GM19463 (cell line): ENCODE measurements around the gene CCNB1IP1.
"Not testable (repeated sequence)": the region's sequence is repeated elsewhere in the genome, so short reads cannot be mapped to it uniquely, and the experiment has no call there.

Experiments
- ATAC-seq: cut with Tn5 transposase; IDR thresholded peaks from one replicate; pipeline ENCODE4 v1.9.1; 2021; ENCODE audit warnings: mild to moderate bottlenecking, moderate library complexity; ENCODE audit not compliant: unreplicated experiment

CCNB1IP1 gene, protein sequence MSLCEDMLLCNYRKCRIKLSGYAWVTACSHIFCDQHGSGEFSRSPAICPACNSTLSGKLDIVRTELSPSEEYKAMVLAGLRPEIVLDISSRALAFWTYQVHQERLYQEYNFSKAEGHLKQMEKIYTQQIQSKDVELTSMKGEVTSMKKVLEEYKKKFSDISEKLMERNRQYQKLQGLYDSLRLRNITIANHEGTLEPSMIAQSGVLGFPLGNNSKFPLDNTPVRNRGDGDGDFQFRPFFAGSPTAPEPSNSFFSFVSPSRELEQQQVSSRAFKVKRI

DNA sequence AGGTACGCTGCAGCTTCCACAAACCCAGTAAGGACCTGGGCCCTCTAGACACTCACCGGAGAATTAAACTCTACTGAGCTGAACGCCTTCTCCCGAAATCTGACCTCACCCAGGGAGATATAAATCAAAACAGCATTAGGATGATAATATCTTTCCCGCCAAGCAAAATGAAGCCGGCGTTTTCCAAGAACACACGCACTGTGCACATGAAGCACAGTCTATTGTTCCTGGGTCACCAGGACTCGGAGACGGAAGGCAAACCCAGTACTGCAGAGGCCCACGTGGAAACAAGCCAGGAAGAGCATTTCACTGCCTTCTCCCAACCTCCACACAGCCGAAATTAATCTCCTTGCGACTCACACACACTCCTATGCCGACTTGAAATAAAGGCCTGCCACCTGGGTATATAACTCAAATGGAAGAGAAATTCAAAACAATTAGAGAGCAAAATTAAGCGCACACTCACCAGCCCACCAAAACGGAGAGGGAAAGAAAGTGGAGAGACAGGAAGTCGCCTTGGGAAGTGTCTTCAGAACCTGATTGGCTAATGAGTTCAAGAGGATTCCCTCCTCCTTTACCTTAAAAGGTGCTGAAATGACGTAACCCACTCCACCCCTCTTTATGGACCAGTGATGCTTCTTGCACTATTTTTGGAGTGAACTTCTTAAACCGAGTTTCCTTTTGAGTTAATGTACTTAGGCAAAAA lies at the start of gene CCNB1IP1:
Gene CCNB1IP1, minus strand, starts transcription at position 492 of the 706 bp plus-strand sequence. CDS start 16,756 bp downstream, outside the sequence.
- ATAC-seq: peak; percentile 97

GRCh38 chr14:20382526-20382925 lies 49.4 kb upstream of the CCNB1IP1 start:
- ATAC-seq: no peak

DNA sequence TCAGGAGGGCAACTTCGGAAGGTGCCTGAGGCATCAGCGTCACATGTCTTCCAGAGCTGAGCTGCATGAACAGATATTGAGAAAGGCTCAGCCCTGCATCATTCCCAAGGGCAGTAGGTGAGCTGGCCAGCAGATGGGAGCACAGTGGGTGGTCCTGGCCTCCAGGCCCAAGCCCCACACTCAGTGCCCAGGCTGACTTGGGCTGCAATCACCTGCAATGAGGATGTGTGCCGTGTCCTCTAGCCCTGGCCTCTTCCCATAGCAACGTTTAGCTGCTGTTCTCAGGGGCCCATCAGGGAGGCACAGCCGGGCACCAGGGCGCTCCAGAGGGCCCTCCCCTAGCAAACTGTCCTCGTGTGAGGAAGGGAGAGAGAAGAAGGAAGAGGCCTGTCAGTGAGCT lies 48.3 kb upstream of the CCNB1IP1 start:
- no peak for ATAC-seq

DNA sequence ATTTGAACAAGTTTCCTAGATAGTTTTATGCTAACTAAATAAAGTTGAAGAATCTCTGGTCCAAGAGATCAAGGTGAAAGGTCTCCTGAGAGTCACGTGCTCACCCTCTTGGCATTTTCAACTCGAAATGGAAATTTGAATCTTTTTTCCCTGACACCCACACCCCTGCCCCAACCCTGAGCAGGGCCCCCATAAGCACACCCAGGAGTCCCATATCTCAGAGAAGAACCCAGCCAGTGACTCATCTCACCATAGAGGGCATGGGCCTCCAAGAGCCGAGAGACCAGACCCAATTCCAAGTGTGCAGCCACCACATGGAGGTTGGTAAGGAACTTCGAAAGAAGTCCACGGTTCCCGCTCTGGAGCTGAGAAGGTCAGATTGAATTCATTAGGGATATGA lies 47.6 kb upstream of the CCNB1IP1 start:
- no peak for ATAC-seq

DNA sequence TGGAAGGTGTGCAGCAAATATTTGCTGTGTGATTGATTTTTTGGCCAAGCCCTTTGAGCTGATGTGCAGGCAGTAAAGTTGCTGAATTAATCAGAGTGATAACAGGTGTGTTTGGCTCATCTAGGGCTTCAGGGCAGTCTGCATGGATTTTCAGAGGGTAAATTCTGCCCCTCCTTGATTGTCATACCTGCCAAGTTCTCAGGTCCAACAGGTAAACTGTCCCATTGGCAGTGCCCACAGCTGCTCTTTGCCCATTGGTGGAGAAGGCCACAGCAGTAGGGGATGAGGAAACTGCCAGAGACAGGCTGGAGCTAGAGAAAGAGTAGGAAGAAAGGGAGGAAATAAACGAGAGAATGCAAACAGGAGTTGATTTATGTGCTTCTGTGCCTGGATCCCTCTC lies 46.7 kb upstream of the CCNB1IP1 start:
- no peak for ATAC-seq

- ATAC-seq: no peak
Measured at GRCh38 chr14:20377171-20377570, 44.1 kb upstream of the CCNB1IP1 start.

GRCh38 chr14:20376071-20376588 lies 43.1 kb upstream of the CCNB1IP1 start:
- no peak for ATAC-seq

DNA sequence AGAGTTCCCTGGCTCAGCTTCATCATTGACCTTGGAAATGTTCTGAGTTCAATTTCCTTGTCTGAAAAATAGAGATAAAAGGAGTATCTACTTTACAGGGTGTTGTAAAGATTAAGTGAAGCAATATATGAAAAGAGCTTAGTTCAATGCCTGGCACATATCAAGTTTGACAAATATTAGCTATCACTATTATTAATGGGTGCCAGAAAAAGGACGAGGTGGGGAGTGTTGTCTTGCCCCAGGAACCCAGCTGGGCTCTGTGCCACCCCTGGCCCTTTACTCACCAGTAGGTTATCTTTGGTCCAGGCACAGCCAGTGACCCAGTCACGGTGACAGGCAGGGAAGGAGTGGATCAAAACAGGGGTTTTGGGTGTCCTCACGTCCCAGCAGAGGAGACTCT lies 42.4 kb upstream of the CCNB1IP1 start:
- ATAC-seq: no peak

DNA sequence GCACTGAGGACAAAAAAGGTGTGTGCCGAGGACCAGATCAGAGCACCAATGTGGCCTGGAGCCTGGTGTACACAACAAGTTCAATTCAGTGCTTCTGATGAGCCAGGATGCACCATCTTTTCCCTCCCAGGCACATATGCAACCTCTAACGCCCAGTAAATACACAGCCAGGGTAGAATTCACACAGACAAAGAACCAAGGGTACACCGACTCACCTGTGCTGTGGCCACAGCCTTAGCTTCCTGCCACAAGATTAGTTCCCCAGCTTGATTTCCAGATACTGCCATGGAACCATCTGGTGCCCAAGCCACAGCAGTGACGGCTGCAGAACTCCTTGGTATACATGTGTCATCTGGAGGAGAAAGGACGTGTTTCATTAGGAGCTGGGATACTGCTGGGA lies 39.7 kb upstream of the CCNB1IP1 start:
- no peak for ATAC-seq

GRCh38 chr14:20365928-20366327 lies 32.8 kb upstream of the CCNB1IP1 start:
- ATAC-seq: no peak

GRCh38 chr14:20358474-20358873 lies 25.4 kb upstream of the CCNB1IP1 start:
- not testable (repeated sequence) for ATAC-seq

DNA sequence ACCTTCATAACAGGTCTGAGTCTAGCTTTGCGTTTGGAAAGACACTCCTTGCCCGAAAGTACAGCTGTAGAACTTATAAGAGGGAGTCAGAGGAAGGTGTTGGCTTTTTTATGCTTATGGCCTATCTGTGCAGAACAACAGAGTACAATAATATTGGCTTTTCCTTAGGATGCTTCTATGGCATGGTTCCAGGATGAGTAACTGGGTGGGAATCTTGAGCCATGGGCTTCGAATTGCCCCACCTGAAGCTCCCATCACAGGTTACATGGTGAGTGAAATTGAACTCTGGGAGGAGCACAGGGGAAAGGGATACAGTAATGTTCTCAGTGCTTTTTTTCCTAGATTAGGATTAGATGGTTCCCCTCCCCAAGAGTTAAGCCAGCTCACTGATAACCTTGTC lies 23.3 kb upstream of the CCNB1IP1 start:
- no peak for ATAC-seq

DNA sequence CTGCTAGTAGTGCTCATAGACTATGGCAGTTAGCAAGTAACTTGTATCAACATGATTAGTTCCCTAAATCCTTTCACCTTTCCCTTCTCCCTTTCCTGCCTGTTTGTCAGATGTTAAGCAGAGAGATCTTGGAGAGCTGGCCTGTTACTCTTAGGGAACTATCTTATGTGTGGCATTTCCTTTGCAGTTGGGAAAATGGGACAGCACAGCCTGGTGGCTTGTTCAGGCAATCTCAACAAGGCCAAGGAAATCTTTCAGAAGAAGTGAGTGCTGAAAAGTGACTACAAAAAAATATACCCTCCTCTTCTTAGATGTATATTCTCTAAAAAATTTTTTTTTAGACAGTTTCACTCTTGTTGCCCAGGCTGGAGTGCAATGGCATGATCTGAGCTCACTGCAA lies 17.8 kb upstream of the CCNB1IP1 start:
- no peak for ATAC-seq

GRCh38 chr14:20350282-20350681 lies 17.2 kb upstream of the CCNB1IP1 start:
- no peak for ATAC-seq

DNA sequence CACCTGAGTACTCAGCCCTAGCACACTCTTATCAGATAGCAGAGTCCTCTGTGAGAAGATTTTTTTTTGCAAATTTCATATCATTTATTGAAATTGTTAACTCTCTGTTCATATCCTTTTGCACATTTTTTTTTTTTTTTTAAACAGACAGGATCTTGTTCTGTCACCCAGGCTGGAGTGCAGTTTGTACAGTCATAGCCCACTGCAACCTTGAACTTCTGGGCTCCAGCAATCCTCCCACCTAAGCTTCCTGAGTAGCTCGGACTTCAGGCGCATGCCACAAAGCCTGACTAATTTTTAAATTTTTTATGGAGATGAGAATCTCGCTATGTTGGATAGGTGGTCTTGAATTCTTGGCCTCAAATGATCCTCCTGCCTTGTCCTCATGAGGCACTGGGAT lies 14.7 kb upstream of the CCNB1IP1 start:
- ATAC-seq: no peak

- ATAC-seq: no peak
Measured at GRCh38 chr14:20346713-20347112, 13.6 kb upstream of the CCNB1IP1 start.

DNA sequence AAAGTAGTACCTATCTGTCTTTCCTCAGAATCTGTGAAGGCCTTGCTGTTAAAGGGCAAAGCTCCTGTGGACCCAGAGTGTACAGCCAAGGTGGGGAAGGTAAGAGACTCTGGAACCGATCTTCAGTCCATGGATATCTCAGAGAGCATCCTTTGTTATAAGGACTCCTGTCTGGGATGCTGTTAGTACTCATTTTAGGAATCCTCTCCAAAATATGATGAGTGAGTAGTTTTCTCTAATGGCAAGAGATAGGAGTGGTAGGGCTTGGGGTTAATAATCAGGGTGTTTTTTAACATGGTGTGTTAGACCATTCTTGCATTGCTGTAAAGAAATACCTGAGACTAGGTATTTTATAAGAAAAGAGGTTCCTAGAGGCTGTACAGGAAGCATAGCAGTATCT lies 12.3 kb upstream of the CCNB1IP1 start:
- no peak for ATAC-seq

- no peak for ATAC-seq
Measured at GRCh38 chr14:20343862-20344220, 10.8 kb upstream of the CCNB1IP1 start.

- ATAC-seq: peak; percentile 93
Measured at GRCh38 chr14:20343092-20343861, 10.2 kb upstream of the CCNB1IP1 start, which contains the start of gene PARP2. TSS of gene PARP2 (plus strand) at chr14:20343635. CDS start at chr14:20343642, 7 bp downstream.

GRCh38 chr14:20341646-20342045 lies 8.6 kb upstream of the CCNB1IP1 start:
- no peak for ATAC-seq

DNA sequence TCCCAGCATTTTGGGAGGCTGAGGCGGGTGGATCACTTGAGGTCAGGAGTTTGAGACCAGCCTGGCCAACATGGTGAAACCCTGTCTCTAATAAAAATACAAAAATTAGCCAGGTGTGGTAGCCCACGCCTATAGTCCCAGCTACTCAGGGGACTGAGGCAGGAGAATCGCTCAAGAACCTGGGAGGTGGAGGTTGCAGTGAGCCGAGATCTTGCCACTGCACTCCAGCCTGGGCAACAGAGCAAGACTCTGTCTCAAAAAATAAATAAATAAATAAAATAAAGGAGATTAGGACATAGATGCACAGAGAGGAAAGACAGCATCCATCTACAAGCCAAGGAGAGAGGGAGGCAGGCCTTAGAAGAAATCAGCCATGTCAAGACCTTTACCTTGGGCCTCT lies 8.0 kb upstream of the CCNB1IP1 start:
- not testable (repeated sequence) for ATAC-seq
